DMS153 treated with DMSO at 0.1 percent for 48 hours (cell line): ENCODE results near the gene SYNPO.

ENCODE experiments used
- DNase-seq: peaks from one replicate; lab custom pipeline; 2025; ENCODE audit not compliant: unreplicated experiment; lab: John Stamatoyannopoulos, UW

SYNPO gene

DNA sequence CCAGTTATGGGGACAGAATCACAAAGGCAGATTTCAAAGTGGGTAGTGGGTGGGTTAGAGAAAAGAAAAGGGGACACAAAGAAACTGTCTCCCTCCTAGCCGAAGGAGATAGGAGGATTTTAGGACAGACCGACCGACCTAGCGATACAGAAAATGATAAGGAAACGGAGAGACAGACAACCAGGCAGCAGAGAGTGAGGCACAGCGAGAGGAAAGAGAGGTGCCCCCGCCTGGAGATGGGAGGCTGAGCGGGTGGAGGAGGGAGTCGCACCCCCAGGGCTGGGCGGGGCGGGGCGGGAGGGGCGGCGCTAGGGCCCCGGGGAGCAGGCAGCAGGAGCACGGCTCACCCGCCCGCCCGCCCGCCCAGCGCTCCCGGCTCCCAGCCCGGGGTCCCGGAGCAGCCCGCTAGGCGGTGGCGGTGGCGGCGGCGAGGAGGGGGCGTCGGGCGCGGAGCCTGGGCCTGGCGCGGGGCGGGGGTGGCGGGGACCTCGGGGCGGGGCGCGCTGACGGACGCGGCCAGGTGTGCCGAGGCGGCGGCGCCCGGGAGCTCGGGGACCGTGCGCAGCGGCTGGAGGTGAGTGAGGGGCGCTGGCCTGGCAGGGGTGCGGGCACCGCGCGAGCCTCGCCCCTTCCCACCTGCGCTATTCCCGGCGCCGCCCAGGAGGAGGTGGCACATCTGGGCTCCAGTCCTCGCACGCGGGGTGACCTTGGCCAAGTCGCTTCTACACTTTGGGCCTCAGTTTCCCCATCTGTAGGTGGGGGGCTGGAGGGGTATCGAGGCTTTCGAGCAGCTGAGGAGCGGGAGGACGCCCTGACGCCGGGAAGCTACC, 15.9 kb upstream of the SYNPO start:
- no peak for DNase-seq

DNA sequence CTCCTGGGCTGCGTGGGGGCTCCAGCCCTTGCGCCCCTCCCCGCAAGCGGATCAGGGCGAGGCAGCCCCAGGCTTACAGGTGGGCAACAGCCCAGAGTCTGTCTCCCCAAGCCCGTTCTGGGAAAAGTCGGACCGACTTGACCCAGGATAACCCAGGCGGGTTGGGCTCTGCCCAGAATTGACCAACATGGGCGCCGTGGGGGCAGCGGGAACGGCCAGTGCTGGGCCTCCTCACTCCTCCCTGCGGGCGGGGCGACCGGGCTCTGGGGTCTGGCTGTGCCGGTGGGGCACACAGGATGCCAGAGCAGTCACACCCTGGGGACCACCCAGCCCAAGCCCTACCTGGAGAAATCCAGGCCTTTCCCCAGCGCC, 15.3 kb upstream of the SYNPO start:
- DNase-seq, result no peak

DNA sequence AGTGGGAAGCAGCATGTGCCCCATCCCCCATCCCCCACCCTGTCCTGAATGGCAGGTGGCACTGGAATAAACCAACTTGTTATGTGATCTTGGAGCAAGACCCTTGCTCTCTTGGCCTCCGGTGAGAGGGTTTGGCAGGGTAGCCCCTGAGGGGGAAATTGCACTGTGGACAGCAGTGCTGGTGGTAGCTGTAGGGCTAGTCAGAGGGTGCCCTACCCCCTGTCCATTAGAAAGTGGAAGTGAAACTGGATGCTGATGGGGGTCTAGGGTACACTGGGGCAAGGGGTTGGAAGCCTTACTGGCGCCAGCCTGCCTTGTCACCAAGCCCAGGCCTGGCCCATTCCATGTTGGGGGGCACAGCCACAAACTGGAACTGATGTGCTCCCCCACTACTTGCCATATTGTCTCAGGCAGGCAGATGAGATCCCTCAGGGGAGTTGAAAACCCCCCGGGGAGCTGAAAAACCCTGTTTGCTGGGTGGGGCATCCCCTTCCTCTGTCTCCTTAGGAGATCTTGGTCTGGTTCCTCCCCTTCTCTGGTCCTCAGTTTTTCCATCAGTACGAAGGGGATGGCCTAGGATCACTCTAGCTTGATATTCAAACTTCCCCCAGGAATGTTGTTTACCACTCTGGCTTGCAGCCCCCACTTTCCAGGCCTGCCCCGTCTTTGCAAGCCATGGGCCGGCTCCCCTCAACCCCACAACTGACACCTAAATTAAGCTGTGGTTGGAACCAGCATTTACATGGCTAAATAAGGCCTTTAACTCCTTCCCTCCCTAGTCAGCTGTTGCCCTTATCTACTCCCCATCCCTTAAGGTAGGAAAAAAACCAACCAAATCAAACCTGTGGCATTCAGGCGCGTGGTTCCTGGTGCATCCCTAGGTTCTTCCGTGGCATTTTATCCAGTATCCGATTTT, 14.4 kb upstream of the SYNPO start:
- DNase-seq, result no peak

GRCh38 chr5:150626853-150627276, 13.6 kb upstream of the SYNPO start:
- DNase-seq, result no peak

DNA sequence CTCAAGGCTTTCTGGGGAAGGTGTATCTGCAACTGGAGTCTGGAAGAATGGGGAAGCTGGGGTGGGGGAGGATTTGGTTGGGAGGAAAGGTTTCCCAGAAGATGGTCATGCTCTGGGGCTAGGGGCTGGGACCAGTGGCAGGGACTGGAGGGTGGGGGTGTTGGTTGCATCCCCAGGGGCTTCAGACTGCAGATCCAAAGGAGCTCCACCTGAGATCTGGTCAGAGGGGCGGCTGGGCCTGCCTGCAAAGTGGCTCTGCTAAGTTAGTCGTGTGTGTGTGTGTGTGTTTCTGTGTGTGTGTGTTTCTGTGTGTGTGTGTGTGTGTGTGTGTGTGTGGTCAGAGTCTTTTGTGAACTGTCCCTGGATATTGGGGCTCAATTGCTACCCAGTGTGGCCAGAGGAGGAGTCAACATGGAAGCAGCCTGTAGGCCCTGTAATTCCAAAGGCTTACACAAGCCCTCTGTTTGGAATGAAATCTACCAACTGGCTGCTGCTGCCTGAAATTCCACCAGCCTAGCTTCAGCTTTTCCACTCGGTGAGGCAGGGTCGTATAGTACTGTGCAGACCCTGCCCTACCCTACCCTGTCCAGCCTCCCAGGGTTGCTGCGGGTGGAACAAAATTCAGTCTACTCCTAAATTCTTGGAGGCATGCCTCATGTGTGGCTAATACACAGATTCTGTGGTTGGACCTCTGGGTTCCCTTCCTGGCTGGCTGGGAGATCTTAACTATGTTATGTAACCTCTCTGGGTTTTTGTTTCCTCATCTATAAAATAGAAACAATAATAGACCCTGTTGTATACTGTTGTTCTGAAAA, 12.5 kb upstream of the SYNPO start:
- no peak for DNase-seq

DNA sequence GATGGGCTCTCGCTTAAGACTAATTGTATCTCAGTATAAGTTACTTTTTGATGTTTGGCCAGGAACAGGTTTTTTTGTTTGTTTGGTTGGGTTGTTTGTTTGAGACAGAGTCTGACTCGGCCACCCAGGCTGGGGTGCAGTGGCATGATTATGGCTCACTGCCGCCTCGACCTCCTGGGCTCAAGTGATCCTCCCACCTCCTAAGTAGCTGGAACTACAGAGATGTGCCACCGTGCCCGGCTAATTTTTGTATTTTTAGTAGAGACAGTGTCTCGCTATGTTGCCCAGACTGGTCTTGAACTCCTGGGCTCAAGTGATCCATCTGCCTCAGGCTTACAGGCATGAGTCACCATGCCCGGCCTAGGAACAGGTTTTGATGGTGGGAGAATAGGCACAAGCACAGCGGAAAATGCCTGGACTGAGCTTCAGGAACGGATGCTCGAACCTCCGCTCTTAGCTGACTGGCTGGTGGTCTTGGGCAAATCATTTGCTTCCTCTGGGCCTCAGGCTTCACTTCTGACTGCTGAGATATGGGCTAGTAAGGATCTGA, 11.4 kb upstream of the SYNPO start:
- DNase-seq, result no peak

- DNase-seq, result no peak
Observed at GRCh38 chr5:150630016-150630415, 10.4 kb upstream of the SYNPO start.

DNA sequence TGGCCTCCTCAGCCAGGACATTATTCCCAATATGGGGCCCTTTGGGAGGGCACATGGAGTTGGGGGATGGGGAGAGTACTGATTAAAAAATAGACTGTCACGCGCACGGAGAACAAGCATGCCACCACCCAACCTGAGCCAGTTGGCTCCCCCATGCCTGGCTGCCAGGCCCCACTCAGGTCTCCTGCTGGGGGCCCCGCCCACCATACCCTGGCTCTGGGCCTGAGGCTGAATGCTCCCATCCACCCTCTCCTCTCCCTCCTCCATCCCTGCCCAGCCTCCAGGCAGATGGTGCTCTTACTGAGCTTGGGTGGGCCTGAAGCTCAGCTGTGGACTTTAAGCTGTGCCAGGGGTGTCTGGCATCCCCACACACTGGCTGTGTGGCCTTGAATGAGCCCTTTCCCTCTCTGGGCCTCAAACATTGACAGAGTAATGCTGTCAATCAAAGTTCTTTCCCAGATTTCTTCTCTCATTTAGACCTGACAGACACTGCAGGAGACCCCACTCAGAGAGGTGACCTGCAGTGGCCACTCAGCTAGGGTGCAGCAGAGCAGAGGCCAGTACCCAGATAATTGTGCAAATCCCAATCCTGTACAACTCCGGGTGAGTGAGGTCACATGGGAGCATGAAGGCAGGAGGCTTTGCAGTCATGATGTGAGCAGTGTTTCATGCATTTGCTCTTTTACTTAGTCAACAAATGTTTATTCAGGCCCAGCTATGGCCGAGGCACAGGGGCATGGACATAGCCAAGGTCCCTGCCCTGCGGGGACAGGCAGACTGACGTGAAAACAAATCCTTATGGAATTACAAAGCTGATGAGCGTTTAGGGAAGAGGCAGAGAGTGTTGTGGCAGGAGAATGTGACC, 9.8 kb upstream of the SYNPO start:
- DNase-seq, result no peak

GRCh38 chr5:150631326-150631701, 9.1 kb upstream of the SYNPO start:
- no peak for DNase-seq

GRCh38 chr5:150632305-150633160, 7.9 kb upstream of the SYNPO start:
- DNase-seq, result no peak

GRCh38 chr5:150633429-150633828, 7.0 kb upstream of the SYNPO start:
- no peak for DNase-seq

- no peak for DNase-seq
Observed at GRCh38 chr5:150636391-150637244, 3.8 kb upstream of the SYNPO start.

DNA sequence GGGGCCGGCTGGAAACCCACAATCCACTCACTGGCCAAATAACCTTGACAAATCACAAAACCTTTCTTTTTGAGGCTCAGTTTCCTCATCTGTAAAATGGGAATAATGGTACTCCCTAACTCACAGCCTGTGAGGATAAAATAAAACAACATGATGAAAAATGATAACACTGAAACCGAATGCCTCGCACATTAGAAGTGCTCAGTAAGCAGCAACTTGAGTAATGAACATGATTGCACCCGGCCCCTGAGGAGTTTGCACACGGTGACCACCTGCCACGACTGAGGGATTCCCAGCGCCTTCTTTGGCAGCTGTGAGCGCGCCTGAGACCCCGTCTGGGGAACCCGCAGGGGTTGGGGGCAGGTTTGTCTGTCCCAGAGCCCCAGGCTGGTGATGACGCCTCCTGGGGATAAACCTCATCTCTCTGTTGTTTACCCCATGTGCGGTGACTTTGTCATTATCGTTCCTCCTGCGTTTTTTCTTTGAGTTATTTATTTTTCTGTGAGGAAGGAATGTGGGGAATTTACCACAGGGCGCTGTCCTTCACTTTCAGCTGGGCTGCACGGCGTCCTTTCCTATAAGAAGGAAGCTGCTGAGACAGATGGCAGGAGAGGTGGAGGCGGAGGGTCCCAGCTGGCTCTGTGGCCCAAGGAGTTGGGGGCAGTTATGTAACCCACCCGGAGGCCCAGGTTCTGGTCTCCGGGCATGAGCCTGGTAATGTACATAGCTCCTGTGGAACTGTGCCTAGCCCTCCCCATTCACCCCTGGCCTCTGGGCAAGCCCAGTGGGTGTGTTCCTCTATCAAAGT, 3.0 kb upstream of the SYNPO start:
- no peak for DNase-seq

- no peak for DNase-seq
Observed at GRCh38 chr5:150638053-150638444, 2.4 kb upstream of the SYNPO start.

- no peak for DNase-seq
Observed at GRCh38 chr5:150638488-150639376, 1.7 kb upstream of the SYNPO start.

DNA sequence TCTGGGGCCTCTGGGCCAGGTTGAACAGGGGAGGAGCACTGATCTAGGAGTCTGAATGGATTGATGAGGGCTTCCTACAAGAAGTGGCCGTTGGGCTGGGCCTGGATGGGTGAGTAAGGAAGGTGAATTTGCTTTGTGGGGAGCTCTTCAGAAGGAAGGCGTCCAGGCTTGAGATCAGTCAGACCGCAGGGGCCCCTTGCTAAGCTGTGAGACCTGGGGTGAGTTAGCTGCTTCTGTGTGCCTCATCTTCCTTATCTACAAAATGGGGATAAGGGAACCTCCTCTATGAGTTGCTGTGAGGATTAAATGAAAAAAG, 1.1 kb upstream of the SYNPO start:
- no peak for DNase-seq

DNA sequence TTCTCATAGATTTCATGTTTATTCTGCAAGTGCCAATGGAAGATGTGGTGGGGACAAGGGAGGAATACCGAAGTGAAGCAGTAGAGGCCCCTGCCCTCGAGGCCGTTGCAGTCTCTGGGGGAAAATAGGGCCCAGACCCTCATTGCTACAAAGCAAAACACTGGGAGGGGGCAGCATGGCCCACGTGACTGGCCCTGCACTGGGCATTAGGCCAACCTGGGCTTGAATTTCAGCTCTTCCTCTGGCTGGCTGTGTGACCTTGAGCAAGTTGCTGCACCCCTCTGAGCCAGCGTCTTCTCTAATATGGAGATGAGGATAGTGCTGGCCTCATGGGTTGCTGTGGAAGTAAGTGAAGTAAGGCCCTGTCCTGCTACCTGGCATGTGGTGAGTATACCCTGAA, 709 bp upstream of the SYNPO start:
- no peak for DNase-seq
